Measurements from ENCODE around the gene MRPL36. TPM values are rescaled to one million over a fixed set of nuclear protein-coding genes. Genes with fewer than 3 reads are reported as not detected.

Gene MRPL36
- total RNA-seq, 1 experiment from 2014 or later, result 116 TPM

DNA sequence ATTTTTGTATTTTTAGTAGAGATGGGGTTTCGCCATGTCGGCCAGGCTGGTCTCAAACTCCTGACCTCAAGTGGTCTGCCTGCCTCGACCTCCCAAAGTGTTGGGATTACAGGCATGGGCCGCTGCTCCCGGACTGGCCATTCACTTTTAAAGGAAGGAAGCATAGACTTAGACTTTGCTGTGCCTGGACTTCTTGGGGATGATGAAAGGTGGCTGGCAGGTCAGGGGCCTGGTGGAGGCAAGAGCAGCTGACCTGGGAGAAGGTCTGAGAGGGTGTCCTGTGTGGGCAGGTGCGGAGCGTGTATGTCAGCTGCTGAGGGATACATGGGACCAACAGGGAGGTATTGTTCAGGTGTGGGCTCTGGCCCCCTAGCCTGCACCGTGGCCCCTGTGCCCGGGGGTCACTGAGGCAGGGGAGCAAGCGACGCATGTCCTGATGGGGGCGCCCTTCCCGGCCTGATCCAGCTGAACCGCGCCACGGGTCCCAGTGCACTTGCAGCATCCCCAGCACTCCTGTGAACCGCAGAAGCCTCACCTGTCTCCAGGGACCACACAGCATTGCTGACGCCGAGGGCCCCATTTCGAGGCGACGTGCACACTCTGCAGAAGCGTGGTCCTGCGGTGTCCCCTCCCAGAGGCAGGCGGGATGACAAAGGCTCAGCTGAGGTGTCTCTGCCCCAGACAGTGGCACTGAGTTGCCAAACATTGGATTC, 24.6 kb upstream of the MRPL36 start:
- Histone ChIP-seq H3K4me3 (ENCODE audit: low read length) (no peak overlapping the region), H3K9me2 (replicated peaks; ENCODE audit: low read length) (no peaks in the 10 kb centered on the region), H3K27me3 (ENCODE audit: low read length) (no peaks in the 10 kb centered on the region), H3F3A (ENCODE audit: low read length, unreplicated experiment) (no peaks in the 10 kb centered on the region), H3K4me1 (ENCODE audit: insufficient read depth, low read length) (no peaks in the 10 kb centered on the region), H3K4me2 (ENCODE audit: low read length) (no peak overlapping the region), H3K36me3 (ENCODE audit: low read depth, low read length) (peaks cover 23% of the 10 kb centered on the region), H4K20me1 (ENCODE audit: low read length) (no peaks in the 10 kb centered on the region), H3K79me2 (ENCODE audit: low read length) (0 out of 2 replicates have a peak, but pooled peaks cover under 1% of the 10 kb centered on the region), H3K9ac (ENCODE audit: low read length) (no peak overlapping the region), H3K27ac (ENCODE audit: low read length) (no peak overlapping the region), H2AFZ (ENCODE audit: low read length) (no peak overlapping the region), H3K9me3 (ENCODE audit: low read length) (no peaks in the 10 kb centered on the region)
- ATAC-seq (no peak), DNase-seq (no peak)
- intact Hi-C loops (cut with micrococcal nuclease), result no loop called here
- ChIA-PET POLR2A (ENCODE audit: unreplicated experiment) (no interaction called here), CTCF (no interaction called here)
- no TSS peak for BruUV-seq (replicated peaks)
- TF ChIP-seq, protein P1, sequence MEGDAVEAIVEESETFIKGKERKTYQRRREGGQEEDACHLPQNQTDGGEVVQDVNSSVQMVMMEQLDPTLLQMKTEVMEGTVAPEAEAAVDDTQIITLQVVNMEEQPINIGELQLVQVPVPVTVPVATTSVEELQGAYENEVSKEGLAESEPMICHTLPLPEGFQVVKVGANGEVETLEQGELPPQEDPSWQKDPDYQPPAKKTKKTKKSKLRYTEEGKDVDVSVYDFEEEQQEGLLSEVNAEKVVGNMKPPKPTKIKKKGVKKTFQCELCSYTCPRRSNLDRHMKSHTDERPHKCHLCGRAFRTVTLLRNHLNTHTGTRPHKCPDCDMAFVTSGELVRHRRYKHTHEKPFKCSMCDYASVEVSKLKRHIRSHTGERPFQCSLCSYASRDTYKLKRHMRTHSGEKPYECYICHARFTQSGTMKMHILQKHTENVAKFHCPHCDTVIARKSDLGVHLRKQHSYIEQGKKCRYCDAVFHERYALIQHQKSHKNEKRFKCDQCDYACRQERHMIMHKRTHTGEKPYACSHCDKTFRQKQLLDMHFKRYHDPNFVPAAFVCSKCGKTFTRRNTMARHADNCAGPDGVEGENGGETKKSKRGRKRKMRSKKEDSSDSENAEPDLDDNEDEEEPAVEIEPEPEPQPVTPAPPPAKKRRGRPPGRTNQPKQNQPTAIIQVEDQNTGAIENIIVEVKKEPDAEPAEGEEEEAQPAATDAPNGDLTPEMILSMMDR (conservative IDR thresholded peaks at IDR 0.05; ENCODE audit: low read depth, low read length), result peak; percentile 21; the same call in 1 of the 2 replicates
- TF ChIP-seq EZH2 (IDR thresholded peaks at IDR 0.05; ENCODE audit: low read length, unreplicated experiment), result no peak
- no peak for TF ChIP-seq EZH2phosphoT487 (IDR thresholded peaks at IDR 0.05; ENCODE audit: borderline replicate concordance, low read length)

DNA sequence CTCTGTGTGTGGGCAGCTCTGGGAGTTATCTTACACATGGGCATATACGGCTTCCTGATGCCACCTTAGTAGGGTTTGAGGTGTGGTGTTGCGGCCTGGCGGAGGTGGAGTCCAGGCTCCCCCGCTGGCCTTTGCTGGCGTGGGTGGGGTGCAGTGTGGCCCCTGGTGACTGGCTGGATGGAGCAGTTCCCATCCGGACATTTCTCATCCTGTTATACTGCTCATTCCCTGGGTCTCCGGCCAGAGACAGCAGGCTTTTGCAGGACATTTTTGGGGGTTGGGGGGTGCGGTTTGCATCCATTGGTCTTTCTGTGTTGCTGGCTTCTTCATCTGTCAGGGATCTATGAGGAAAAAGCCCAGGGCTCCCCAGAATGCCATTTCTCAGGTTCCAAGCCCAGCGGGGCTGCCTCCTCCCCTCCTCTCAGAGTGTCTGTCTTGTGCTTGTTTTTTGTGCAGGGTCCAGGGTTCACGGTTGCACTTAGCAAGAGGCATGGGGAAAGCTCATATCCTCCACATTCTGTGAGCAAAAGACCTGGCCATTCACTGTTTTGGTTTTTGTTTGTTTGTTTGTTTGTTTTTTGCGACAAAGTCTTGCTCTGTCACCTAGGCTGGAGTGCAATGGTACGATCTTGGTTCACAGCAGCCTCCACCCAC, 23.9 kb upstream of the MRPL36 start:
- H3K79me2 ChIP-seq (ENCODE audit: low read length), result 0 out of 2 replicates have a peak, but pooled peaks cover 5% of the 10 kb centered on the region
- no peak overlapping the region for H3K27ac ChIP-seq (ENCODE audit: low read length)
- DNase-seq (no peak), ATAC-seq (no peak)
- ChIA-PET POLR2A (ENCODE audit: unreplicated experiment) (no interaction called here), CTCF (no interaction called here)
- intact Hi-C loops (cut with micrococcal nuclease), result no loop called here
- no peaks in the 10 kb centered on the region for H3K9me3 ChIP-seq (ENCODE audit: low read length)
- no peak overlapping the region for H3K9ac ChIP-seq (ENCODE audit: low read length)
- peaks cover 30% of the 10 kb centered on the region for H3K36me3 ChIP-seq (ENCODE audit: low read depth, low read length)
- TF ChIP-seq EZH2 (IDR thresholded peaks at IDR 0.05; ENCODE audit: low read length, unreplicated experiment), result no peak
- no peak for TF ChIP-seq EZH2phosphoT487 (IDR thresholded peaks at IDR 0.05; ENCODE audit: borderline replicate concordance, low read length)
- TF ChIP-seq, protein P1 (conservative IDR thresholded peaks at IDR 0.05; ENCODE audit: low read depth, low read length), result no peak
- no peak overlapping the region for H3K4me2 ChIP-seq (ENCODE audit: low read length)
- 0 out of 2 replicates have a peak, but pooled peaks cover 3% of the 10 kb centered on the region for H4K20me1 ChIP-seq (ENCODE audit: low read length)
- H3K27me3 ChIP-seq (ENCODE audit: low read length), result no peaks in the 10 kb centered on the region
- no peak overlapping the region for H2AFZ ChIP-seq (ENCODE audit: low read length)
- H3K4me1 ChIP-seq (ENCODE audit: insufficient read depth, low read length), result no peaks in the 10 kb centered on the region
- H3K4me3 ChIP-seq (ENCODE audit: low read length), result no peak overlapping the region
- no TSS peak for BruUV-seq (replicated peaks)
- H3F3A ChIP-seq (ENCODE audit: low read length, unreplicated experiment), result no peaks in the 10 kb centered on the region
- no peaks in the 10 kb centered on the region for H3K9me2 ChIP-seq (replicated peaks; ENCODE audit: low read length)

DNA sequence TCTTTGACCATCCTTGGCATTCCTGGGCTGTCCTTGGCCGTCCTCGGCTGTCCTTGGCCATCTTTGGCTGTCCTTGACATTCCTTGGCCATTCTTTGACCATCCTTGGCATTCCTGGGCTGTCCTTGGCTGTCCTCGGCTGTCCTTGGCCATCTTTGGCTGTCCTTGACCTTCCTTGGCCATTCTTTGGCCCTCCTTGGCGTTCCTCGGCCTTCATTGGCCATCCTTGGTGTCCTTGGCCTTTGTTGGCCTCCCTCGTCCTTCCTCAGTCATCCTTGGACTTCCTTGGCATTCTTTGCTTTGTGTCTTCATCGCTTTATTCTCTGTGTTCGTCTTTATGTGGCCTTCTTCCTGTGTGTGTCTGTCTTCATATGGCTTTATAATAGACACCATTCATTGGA, 22.2 kb upstream of the MRPL36 start:
- no peaks in the 10 kb centered on the region for H3K4me1 ChIP-seq (ENCODE audit: insufficient read depth, low read length)
- intact Hi-C loops (cut with micrococcal nuclease), result no loop called here
- no peak overlapping the region for H2AFZ ChIP-seq (ENCODE audit: low read length)
- H3K9ac ChIP-seq (ENCODE audit: low read length), result no peak overlapping the region
- H4K20me1 ChIP-seq (ENCODE audit: low read length), result 0 out of 2 replicates have a peak, but pooled peaks cover 3% of the 10 kb centered on the region
- POLR2A ChIA-PET (ENCODE audit: unreplicated experiment), result no interaction called here
- H3K9me2 ChIP-seq (replicated peaks; ENCODE audit: low read length), result no peaks in the 10 kb centered on the region
- H3K9me3 ChIP-seq (ENCODE audit: low read length), result no peaks in the 10 kb centered on the region
- H3K4me3 ChIP-seq (ENCODE audit: low read length), result no peak overlapping the region
- H3K27ac ChIP-seq (ENCODE audit: low read length), result no peak overlapping the region
- no TSS peak for BruUV-seq (replicated peaks)
- no peaks in the 10 kb centered on the region for H3F3A ChIP-seq (ENCODE audit: low read length, unreplicated experiment)
- H3K36me3 ChIP-seq (ENCODE audit: low read depth, low read length), result peaks cover 34% of the 10 kb centered on the region
- H3K79me2 ChIP-seq (ENCODE audit: low read length), result 0 out of 2 replicates have a peak, but pooled peaks cover 5% of the 10 kb centered on the region
- CTCF ChIA-PET, result no interaction called here
- no peaks in the 10 kb centered on the region for H3K27me3 ChIP-seq (ENCODE audit: low read length)
- no peak overlapping the region for H3K4me2 ChIP-seq (ENCODE audit: low read length)
- ATAC-seq, result no peak
- DNase-seq, result no peak
- TF ChIP-seq, protein P1 (conservative IDR thresholded peaks at IDR 0.05; ENCODE audit: low read depth, low read length), result no peak
- no peak for TF ChIP-seq EZH2phosphoT487 (IDR thresholded peaks at IDR 0.05; ENCODE audit: borderline replicate concordance, low read length)
- TF ChIP-seq EZH2 (IDR thresholded peaks at IDR 0.05; ENCODE audit: low read length, unreplicated experiment), result no peak
